ENCODE data around the gene ACP7. TPM values are rescaled to one million over a fixed set of nuclear protein-coding genes. Genes with fewer than 3 reads are reported as not detected.

ACP7 gene
- total and polyA plus RNA-seq, 2 donors (not counting 1 experiment from before 2014, with no cell fraction given), result not detected

DNA sequence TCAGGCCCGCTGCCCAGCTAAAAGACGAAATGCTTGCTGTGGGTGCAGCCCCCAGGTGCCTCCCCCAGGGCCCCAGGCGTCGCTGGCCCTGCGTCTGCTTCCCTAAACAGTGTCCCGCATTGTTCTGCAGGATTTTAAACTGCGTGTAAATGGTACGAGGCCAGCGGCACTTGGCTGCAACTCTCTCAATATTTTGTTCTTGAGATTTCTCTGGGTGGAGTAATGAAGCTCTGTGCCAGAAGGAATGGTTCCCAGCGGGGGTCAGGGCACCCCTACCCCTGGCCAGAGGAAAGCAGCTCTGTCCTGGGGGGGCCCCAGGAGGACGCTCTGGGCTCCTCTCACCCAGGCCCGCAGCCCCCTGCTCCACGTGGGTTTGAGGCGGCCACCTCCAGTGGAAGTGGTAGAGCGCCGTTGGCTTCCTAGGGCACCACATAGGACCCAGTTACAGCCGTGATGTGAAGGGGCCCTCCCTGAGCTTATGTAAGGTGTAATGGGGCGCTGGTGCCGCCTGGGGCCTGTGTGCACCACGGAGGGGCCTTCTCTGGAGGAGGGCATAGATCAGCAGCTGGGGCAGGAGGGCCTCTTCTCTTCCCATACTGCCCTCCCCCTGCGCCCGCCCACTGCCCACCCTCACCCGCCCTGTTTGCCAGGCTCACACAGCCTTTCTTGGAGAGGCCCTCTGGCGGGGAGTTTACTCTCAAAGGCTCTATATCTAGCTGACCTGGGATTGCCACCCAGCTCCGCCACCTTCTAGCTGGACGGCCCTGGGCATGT, 61.2 kb downstream of the ACP7 start:
- Histone ChIP-seq H3K27me3 (ENCODE audit: control insufficient read depth, insufficient read depth, low read length) (no peaks in the 10 kb centered on the region), H3K4me1 (ENCODE audit: control insufficient read depth, extremely low read depth, insufficient read depth, low read length) (no peaks in the 10 kb centered on the region), H3K27ac (ENCODE audit: insufficient read depth, low read length) (no peak overlapping the region), H2AFZ (ENCODE audit: low read length) (no peak overlapping the region), H3K9ac (ENCODE audit: insufficient read depth, low read length) (no peak overlapping the region), H3K79me2 (ENCODE audit: control insufficient read depth, insufficient read depth, low read length) (peaks cover 40% of the 10 kb centered on the region), H3K4me3 (replicated peaks in 1 of 4; ENCODE audit: control extremely low read depth in 1 of 4, insufficient read depth in 1 of 4, low read depth in 3 of 4, low read length in 4 of 4) (no peak overlapping the region), H3K36me3 (ENCODE audit: control insufficient read depth, insufficient read depth, low read length) (no peaks in the 10 kb centered on the region), H3K9me3 (ENCODE audit: control insufficient read depth, insufficient read depth, low read depth, low read length) (no peaks in the 10 kb centered on the region), H4K20me1 (ENCODE audit: control insufficient read depth, extremely low read depth, insufficient read depth, low read length) (no peaks in the 10 kb centered on the region), H3K4me2 (ENCODE audit: extremely low read depth, insufficient read depth, low read length) (no peak overlapping the region)
- no peak for TF ChIP-seq EZH2 (IDR thresholded peaks at IDR 0.05; ENCODE audit: low read length, missing control alignments)
- TF ChIP-seq, protein P1, sequence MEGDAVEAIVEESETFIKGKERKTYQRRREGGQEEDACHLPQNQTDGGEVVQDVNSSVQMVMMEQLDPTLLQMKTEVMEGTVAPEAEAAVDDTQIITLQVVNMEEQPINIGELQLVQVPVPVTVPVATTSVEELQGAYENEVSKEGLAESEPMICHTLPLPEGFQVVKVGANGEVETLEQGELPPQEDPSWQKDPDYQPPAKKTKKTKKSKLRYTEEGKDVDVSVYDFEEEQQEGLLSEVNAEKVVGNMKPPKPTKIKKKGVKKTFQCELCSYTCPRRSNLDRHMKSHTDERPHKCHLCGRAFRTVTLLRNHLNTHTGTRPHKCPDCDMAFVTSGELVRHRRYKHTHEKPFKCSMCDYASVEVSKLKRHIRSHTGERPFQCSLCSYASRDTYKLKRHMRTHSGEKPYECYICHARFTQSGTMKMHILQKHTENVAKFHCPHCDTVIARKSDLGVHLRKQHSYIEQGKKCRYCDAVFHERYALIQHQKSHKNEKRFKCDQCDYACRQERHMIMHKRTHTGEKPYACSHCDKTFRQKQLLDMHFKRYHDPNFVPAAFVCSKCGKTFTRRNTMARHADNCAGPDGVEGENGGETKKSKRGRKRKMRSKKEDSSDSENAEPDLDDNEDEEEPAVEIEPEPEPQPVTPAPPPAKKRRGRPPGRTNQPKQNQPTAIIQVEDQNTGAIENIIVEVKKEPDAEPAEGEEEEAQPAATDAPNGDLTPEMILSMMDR (conservative IDR thresholded peaks at IDR 0.05 in 1 of 2, IDR thresholded peaks at IDR 0.05 in 1 of 2; ENCODE audit: low read depth in 1 of 2, low read length in 2 of 2), result no peak
- no peak for DNase-seq (ENCODE audit: low read depth in 2 of 2)

DNA sequence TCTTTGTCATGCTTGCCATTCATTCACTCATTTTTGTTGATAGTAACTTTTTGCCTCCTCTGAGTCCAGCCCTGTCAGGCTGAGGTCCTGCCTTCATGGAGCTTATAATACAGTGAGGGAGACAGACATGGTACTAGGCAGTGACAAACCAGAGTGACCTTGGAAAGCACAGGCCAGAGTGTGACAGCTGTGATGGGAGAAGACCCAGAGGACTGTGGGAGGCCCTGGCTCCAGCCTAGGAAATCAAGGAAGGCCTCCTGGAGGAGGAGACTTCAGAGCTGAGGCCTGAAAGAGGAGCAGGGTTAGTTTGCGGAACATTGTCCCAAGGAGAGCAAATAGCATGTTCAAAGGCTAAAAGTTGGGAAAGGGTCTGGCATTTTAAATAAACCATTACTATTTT, 61.9 kb downstream of the ACP7 start:
- no peak overlapping the region for H3K9ac ChIP-seq (ENCODE audit: insufficient read depth, low read length)
- no peak overlapping the region for H3K27ac ChIP-seq (ENCODE audit: insufficient read depth, low read length)
- no peaks in the 10 kb centered on the region for H4K20me1 ChIP-seq (ENCODE audit: control insufficient read depth, extremely low read depth, insufficient read depth, low read length)
- H3K4me2 ChIP-seq (ENCODE audit: extremely low read depth, insufficient read depth, low read length), result no peak overlapping the region
- no peaks in the 10 kb centered on the region for H3K4me1 ChIP-seq (ENCODE audit: control insufficient read depth, extremely low read depth, insufficient read depth, low read length)
- H3K4me3 ChIP-seq (replicated peaks in 1 of 4; ENCODE audit: control extremely low read depth in 1 of 4, insufficient read depth in 1 of 4, low read depth in 3 of 4, low read length in 4 of 4), result no peak overlapping the region
- DNase-seq (ENCODE audit: low read depth in 2 of 2), result no peak
- TF ChIP-seq, protein P1 (conservative IDR thresholded peaks at IDR 0.05 in 1 of 2, IDR thresholded peaks at IDR 0.05 in 1 of 2; ENCODE audit: low read depth in 1 of 2, low read length in 2 of 2), result no peak
- TF ChIP-seq EZH2 (IDR thresholded peaks at IDR 0.05; ENCODE audit: low read length, missing control alignments), result no peak
- no peaks in the 10 kb centered on the region for H3K27me3 ChIP-seq (ENCODE audit: control insufficient read depth, insufficient read depth, low read length)
- H2AFZ ChIP-seq (ENCODE audit: low read length), result no peak overlapping the region
- H3K36me3 ChIP-seq (ENCODE audit: control insufficient read depth, insufficient read depth, low read length), result no peaks in the 10 kb centered on the region
- peaks cover 38% of the 10 kb centered on the region for H3K79me2 ChIP-seq (ENCODE audit: control insufficient read depth, insufficient read depth, low read length)
- H3K9me3 ChIP-seq (ENCODE audit: control insufficient read depth, insufficient read depth, low read depth, low read length), result no peaks in the 10 kb centered on the region

DNA sequence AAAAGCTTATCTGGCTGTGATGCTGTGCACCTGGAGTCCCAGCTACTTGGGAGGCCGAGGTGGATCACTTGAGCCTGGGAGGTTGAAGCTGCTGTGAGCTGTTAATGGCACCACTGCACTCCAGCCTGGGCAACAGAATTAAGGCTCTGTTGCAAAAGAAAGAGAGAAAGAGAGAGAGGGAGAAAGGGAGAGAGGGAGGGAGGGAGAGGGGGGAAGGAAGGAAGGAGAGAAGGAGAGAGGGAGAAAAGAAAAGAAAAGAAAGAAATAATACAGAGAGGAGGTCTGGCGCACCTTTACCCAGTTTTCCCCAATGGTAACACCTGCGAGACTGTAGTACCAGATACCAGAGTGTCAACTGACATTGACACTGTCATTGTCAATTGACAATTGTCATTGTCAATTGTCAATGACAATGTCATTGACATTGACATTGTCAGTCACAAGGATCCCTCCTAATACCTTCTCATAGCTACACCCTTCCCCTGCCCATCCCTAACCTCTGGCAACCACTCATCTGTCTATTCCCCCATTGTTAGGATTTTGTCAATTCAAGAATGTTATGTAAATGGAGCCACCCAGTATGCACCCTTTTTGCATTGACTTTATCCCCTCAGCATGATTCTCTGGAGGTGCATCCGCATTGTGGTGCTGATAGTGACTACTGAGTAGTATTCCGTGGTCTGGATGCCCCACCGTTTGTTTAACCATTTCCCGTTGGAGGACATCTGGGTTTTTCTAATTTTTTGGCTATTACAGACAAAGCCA, 62.7 kb downstream of the ACP7 start:
- no peaks in the 10 kb centered on the region for H4K20me1 ChIP-seq (ENCODE audit: control insufficient read depth, extremely low read depth, insufficient read depth, low read length)
- H3K9me3 ChIP-seq (ENCODE audit: control insufficient read depth, insufficient read depth, low read depth, low read length), result no peaks in the 10 kb centered on the region
- H3K79me2 ChIP-seq (ENCODE audit: control insufficient read depth, insufficient read depth, low read length), result peaks cover 39% of the 10 kb centered on the region

More for the DNA sequence above, 62.7 kb downstream of the ACP7 start:
- no peak overlapping the region for H3K27ac ChIP-seq (ENCODE audit: insufficient read depth, low read length)
- DNase-seq (ENCODE audit: low read depth in 2 of 2), result no peak
- H3K27me3 ChIP-seq (ENCODE audit: control insufficient read depth, insufficient read depth, low read length), result no peaks in the 10 kb centered on the region
- TF ChIP-seq EZH2 (IDR thresholded peaks at IDR 0.05; ENCODE audit: low read length, missing control alignments), result no peak
- TF ChIP-seq, protein P1 (conservative IDR thresholded peaks at IDR 0.05 in 1 of 2, IDR thresholded peaks at IDR 0.05 in 1 of 2; ENCODE audit: low read depth in 1 of 2, low read length in 2 of 2), result no peak
- no peak overlapping the region for H3K4me3 ChIP-seq (replicated peaks in 1 of 4; ENCODE audit: control extremely low read depth in 1 of 4, insufficient read depth in 1 of 4, low read depth in 3 of 4, low read length in 4 of 4)
- H3K36me3 ChIP-seq (ENCODE audit: control insufficient read depth, insufficient read depth, low read length), result no peaks in the 10 kb centered on the region
- H3K9ac ChIP-seq (ENCODE audit: insufficient read depth, low read length), result no peak overlapping the region
- H2AFZ ChIP-seq (ENCODE audit: low read length), result no peak overlapping the region
- H3K4me1 ChIP-seq (ENCODE audit: control insufficient read depth, extremely low read depth, insufficient read depth, low read length), result no peaks in the 10 kb centered on the region
- H3K4me2 ChIP-seq (ENCODE audit: extremely low read depth, insufficient read depth, low read length), result no peak overlapping the region

All from fibroblast of lung (primary cell).